Upper lobe of right lung (tissue), 1 donor: ENCODE results near the gene NMNAT3. TPM values are rescaled to one million over a fixed set of nuclear protein-coding genes. Genes with fewer than 3 reads are reported as not detected.

ENCODE experiments used
- ATAC-seq: fragments of 200-7000 bp; cut with Tn5 transposase; one replicate; pipeline ENCODE4 v1.9.1; 2020; ENCODE audit warnings: mild to moderate bottlenecking, moderate library complexity
- DNase-seq: peaks from one replicate; pipeline ENCODE4 v3.0.0-alpha.2; 2020
- H3K27ac ChIP-seq: fragments of 200-600 bp; one replicate; pipeline ENCODE4 v1.8.0; 2022
- H3K27me3 ChIP-seq: fragments of 200-600 bp; one replicate; pipeline ENCODE4 v1.8.0; 2022; ENCODE audit warnings: mild to moderate bottlenecking
- H3K36me3 ChIP-seq: fragments of 200-600 bp; one replicate; pipeline ENCODE4 v1.8.0; 2022
- H3K4me1 ChIP-seq: fragments of 200-600 bp; one replicate; pipeline ENCODE4 v1.8.0; 2022
- H3K4me3 ChIP-seq: fragments of 200-600 bp; one replicate; pipeline ENCODE4 v1.8.0; 2022; ENCODE audit warnings: mild to moderate bottlenecking
- H3K9me3 ChIP-seq: fragments of 200-600 bp; one replicate; pipeline ENCODE4 v1.8.0; 2022
- CTCF ChIP-seq: fragments of 200-600 bp; IDR thresholded peaks from one replicate; pipeline ENCODE4 v1.8.0; 2022; ENCODE audit warnings: antibody characterized with exemption
- intact Hi-C: fragments of 100-400 bp; cut with DNase I; formaldehyde crosslinking; loops from one replicate; pipeline ENCODE4 v1.11.0; 2022
- total RNA-seq: library from RNA; stranded (reverse); fragmentation: NEBNext Ultra II Directional; extraction: Animal tissue kit (Norgen Biotek cat#: 25700); gene quantifications from one replicate; pipeline ENCODE4 v1.2.1, GENCODE V29; 2021
- donor health status: DM: no; HTN: yes; CAD: no; lungs with severe emphysema.

NMNAT3 gene
- total RNA-seq, 1 donor from 2014 or later: 4.6 TPM

- no peak for TF ChIP-seq CTCF
- intact Hi-C loops: no loop called here
- DNase-seq: no peak
- Histone ChIP-seq H3K9me3 (no peaks in the 10 kb centered on the region), H3K36me3 (no peaks in the 10 kb centered on the region), H3K4me1 (no peaks in the 10 kb centered on the region), H3K27ac (no peak overlapping the region), H3K27me3 (no peaks in the 10 kb centered on the region), H3K4me3 (no peak overlapping the region)
- ATAC-seq: no peak
Measured at GRCh38 chr3:139657434-139657833, 20.3 kb downstream of the NMNAT3 start.

DNA sequence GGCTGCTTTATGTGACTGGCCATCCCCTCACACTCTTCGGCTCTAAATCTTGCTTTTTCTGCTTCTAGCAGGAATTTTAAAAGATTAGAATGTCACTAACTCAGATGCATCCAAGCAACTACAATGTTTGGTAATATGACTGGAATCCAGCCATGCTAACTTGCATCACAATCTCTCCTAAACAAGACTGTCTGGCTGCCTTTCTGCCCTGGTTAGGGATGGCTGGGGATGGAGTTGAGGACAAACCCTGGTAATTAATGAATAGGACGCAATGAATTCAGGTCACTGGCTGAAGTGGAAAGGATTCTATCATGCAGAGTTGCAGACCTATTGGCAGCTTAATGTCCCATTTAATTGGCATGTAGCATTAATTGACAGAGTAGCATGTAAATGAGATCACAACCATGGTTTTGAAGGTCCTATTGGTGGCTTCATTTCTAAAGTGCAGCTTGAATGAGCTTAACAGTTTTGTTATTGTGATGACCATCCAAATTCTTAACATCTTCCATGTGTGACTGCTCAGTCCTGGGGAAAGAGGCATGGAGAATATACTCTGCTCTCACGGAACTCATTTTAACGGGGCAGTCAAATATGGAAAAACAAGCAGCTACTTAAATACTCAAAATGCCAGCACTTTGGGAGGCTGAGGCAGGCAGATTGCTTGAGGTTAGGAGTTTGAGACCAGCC is 21.7 kb downstream of the NMNAT3 start:
- no peak overlapping the region for H3K27ac ChIP-seq
- H3K4me3 ChIP-seq: no peak overlapping the region
- no peaks in the 10 kb centered on the region for H3K4me1 ChIP-seq
- intact Hi-C loops: no loop called here
- H3K27me3 ChIP-seq: no peaks in the 10 kb centered on the region
- no peak for TF ChIP-seq CTCF
- no peaks in the 10 kb centered on the region for H3K36me3 ChIP-seq
- no peaks in the 10 kb centered on the region for H3K9me3 ChIP-seq
- ATAC-seq (no peak), DNase-seq (no peak)

- Histone ChIP-seq H3K4me3 (no peak overlapping the region), H3K4me1 (no peaks in the 10 kb centered on the region), H3K36me3 (no peaks in the 10 kb centered on the region), H3K27me3 (no peaks in the 10 kb centered on the region), H3K9me3 (no peaks in the 10 kb centered on the region), H3K27ac (no peak overlapping the region)
- DNase-seq (no peak), ATAC-seq (no peak)
- intact Hi-C loops: no loop called here
- TF ChIP-seq CTCF: no peak
Measured at GRCh38 chr3:139654637-139655365, 23.0 kb downstream of the NMNAT3 start.

DNA sequence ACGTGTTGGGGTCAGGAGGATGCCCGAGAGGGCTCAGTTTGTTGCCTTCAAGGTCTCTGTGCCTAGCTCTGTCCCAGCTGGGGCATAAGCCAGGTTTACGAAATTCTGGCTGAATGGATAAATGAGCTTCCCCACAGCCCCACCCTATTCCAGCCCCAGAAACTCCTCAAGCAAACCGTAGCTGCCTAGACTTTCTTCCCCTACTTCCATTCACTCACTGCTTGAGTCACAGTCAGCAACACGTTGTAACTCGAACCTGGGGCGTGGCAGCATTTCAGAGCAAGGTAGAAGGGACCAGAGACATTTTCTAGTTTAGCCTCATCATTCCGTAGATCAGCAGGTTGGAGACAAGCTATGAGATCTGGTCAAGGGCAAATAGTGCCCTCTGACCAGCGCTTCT is 24.2 kb downstream of the NMNAT3 start:
- Histone ChIP-seq H3K27me3 (no peaks in the 10 kb centered on the region), H3K4me1 (no peaks in the 10 kb centered on the region), H3K4me3 (no peak overlapping the region), H3K9me3 (no peaks in the 10 kb centered on the region), H3K36me3 (no peaks in the 10 kb centered on the region), H3K27ac (no peak overlapping the region)
- no peak for TF ChIP-seq CTCF
- intact Hi-C loops: no loop called here
- DNase-seq (no peak), ATAC-seq (no peak)

- Histone ChIP-seq H3K27me3 (no peaks in the 10 kb centered on the region), H3K4me1 (no peaks in the 10 kb centered on the region), H3K36me3 (no peaks in the 10 kb centered on the region), H3K4me3 (no peak overlapping the region), H3K9me3 (no peaks in the 10 kb centered on the region), H3K27ac (no peak overlapping the region)
- ATAC-seq (no peak), DNase-seq (no peak)
- intact Hi-C loops: no loop called here
- TF ChIP-seq CTCF: no peak
Measured at GRCh38 chr3:139652561-139652960, 25.2 kb downstream of the NMNAT3 start.
